ENCODE measurements around the gene TEDC1. TPM values are rescaled to one million over a fixed set of nuclear protein-coding genes. Genes with fewer than 3 reads are reported as not detected.

TEDC1 gene
- total RNA-seq, 1 donor from 2014 or later, result 12.7 TPM

GRCh38 chr14:105531894-105532623, 41.0 kb downstream of the TEDC1 start:
- DNase-seq (ENCODE audit: low spot score in 2 of 2), result no peak
- TF ChIP-seq CTCF (IDR thresholded peaks at IDR 0.05), result no peak
- H3K9me3 ChIP-seq, result no peaks in the 10 kb centered on the region
- no peaks in the 10 kb centered on the region for H3K27me3 ChIP-seq
- H3K27ac ChIP-seq, result no peak overlapping the region
- intact Hi-C loops (cut with DNase I), result no loop called here
- peaks cover 10 to 16% of the 10 kb centered on the region in 2 donors for H3K4me1 ChIP-seq
- no peak overlapping the region for H3K4me3 ChIP-seq
- no peaks in the 10 kb centered on the region for H3K36me3 ChIP-seq

GRCh38 chr14:105532735-105533141, 41.7 kb downstream of the TEDC1 start:
- no peak overlapping the region for H3K27ac ChIP-seq
- H3K36me3 ChIP-seq, result no peaks in the 10 kb centered on the region
- no peak overlapping the region for H3K4me3 ChIP-seq
- intact Hi-C loops (cut with DNase I), result no loop called here
- TF ChIP-seq CTCF (IDR thresholded peaks at IDR 0.05), result peak in 1 of 3 experiments; percentile 9
- peaks cover 5 to 9% of the 10 kb centered on the region in 2 donors for H3K4me1 ChIP-seq
- DNase-seq (ENCODE audit: low spot score in 2 of 2), result no peak
- H3K27me3 ChIP-seq, result no peaks in the 10 kb centered on the region
- no peaks in the 10 kb centered on the region for H3K9me3 ChIP-seq

- no peak for TF ChIP-seq CTCF (IDR thresholded peaks at IDR 0.05)
- no peaks in the 10 kb centered on the region for H3K36me3 ChIP-seq
- no peaks in the 10 kb centered on the region for H3K27me3 ChIP-seq
- peaks cover 5% of the 10 kb centered on the region in 2 donors for H3K4me1 ChIP-seq
- intact Hi-C loops (cut with DNase I), result no loop called here
- DNase-seq (ENCODE audit: low spot score in 2 of 2), result no peak
- no peaks in the 10 kb centered on the region for H3K9me3 ChIP-seq
- H3K4me3 ChIP-seq, result no peak overlapping the region
- no peak overlapping the region for H3K27ac ChIP-seq
These were observed 42.3 kb downstream of the TEDC1 start for GRCh38 chr14:105533391-105533790.

- no peak for DNase-seq (ENCODE audit: low spot score in 2 of 2)
- peaks cover 2% of the 10 kb centered on the region in 2 donors for H3K4me1 ChIP-seq
- no peaks in the 10 kb centered on the region for H3K27me3 ChIP-seq
- intact Hi-C loops (cut with DNase I), result no loop called here
- no peak overlapping the region for H3K27ac ChIP-seq
- H3K9me3 ChIP-seq, result no peaks in the 10 kb centered on the region
- no peak for TF ChIP-seq CTCF (IDR thresholded peaks at IDR 0.05)
- no peaks in the 10 kb centered on the region for H3K36me3 ChIP-seq
- H3K4me3 ChIP-seq, result no peak overlapping the region
These were observed 42.9 kb downstream of the TEDC1 start for GRCh38 chr14:105533811-105534498.

GRCh38 chr14:105534586-105534985, 43.5 kb downstream of the TEDC1 start:
- no peaks in the 10 kb centered on the region for H3K27me3 ChIP-seq
- no peak overlapping the region for H3K27ac ChIP-seq
- no peaks in the 10 kb centered on the region for H3K4me1 ChIP-seq
- no peaks in the 10 kb centered on the region for H3K36me3 ChIP-seq
- DNase-seq (ENCODE audit: low spot score in 2 of 2), result no peak
- no peak overlapping the region for H3K4me3 ChIP-seq
- no peak for TF ChIP-seq CTCF (IDR thresholded peaks at IDR 0.05)
- intact Hi-C loops (cut with DNase I), result no loop called here
- no peaks in the 10 kb centered on the region for H3K9me3 ChIP-seq

Measured in ascending aorta (tissue), 2 donors.